Measurements from ENCODE around the gene TRNP1.

TRNP1 gene

DNA sequence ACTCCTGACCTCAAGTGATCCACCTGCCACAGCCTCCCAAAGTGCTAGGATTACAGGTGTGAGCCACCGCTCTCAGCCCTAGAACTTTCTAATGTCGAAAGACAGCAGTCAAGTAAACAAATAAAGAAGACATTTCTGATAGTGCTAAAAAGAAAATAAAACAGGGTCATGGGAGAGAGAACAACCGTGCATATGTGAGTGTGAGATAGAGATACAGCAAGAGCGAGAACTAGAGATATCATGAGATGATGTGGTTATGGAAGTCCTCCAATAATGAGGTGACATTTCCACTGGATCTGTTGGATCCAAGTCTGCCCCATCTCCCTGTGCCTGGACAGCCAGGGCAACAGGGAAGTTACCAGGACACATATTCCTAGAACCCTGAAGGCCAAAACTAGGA, 23.7 kb downstream of the TRNP1 start:
- TF ChIP-seq GATA2 (IDR thresholded peaks at IDR 0.05; ENCODE audit: low read depth, low read length): no peak
- no peak for TF ChIP-seq GATA3 (IDR thresholded peaks at IDR 0.05; ENCODE audit: low read depth, low read length)

DNA sequence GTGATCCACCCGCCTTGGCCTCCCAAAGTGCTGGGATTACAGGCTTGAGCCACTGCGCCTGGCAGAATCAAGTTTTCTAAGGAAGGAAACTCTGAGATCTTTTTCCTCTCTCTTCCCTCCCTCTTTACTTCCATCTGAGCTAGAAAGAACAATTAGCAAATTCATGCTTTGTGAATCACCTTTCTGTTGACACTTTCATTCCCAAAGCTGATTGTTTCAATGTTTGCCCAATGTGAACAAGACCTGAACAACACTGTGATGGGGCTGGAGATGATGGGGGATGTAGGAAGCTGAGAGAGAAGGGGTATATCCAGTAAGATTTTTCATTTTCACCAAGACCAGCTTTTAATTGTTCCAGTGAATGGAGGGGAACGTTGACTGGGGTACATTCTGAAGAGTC, 24.8 kb downstream of the TRNP1 start:
- TF ChIP-seq GATA3 (IDR thresholded peaks at IDR 0.05; ENCODE audit: low read depth, low read length) (no peak), GATA2 (IDR thresholded peaks at IDR 0.05; ENCODE audit: low read depth, low read length) (no peak)

DNA sequence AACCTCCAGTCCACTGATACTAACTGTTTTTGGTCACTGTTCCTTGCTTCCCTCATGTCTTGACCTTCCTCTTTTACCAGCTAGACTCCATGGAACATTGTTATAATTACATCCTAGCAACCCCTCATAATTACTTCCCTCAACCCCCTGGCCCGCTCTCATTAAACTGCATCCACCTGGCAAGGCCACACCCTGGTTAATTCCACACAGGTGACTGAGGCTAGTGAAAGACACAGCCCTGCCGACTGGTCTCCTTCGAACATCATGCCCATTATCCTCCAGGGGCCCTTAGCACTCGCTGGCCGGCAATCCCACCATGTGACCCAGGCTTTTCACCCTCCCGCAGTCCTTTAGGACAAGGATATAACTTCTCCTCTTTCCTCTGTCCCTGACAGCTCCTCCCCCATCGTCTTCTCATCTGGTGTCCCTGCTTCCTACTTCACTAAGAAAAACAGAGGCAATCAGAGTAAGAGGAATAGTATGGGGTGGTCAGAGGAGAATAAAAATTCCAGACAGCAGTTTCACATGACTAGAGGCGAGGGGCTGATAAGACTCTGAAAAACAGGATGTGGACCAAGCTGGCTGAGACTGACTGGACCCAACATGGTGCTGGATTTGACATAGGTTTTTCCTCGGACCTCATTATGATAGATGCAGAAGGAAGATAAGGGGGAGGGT, 28.0 kb downstream of the TRNP1 start:
- TF ChIP-seq GATA2 (IDR thresholded peaks at IDR 0.05; ENCODE audit: low read depth, low read length) (no peak), GATA3 (IDR thresholded peaks at IDR 0.05; ENCODE audit: low read depth, low read length) (no peak)

DNA sequence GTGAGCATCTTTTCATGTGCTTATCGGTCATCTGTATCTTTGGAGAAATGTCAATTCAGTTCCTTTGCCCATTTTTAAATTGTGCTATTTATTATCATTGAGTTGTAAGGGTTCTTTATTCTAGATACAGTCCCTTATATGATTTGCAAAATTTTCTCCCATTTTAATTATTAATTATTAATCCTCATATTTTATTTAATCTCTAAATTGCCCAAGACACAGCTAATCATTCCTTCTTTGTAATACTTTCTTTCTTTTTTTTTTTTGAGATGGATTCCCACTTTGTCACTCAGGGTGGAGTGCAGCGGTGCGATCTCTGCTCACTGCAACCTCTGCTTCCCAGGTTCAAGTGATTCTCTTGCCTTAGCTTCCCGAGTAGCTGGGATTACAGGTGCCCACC, 32.2 kb downstream of the TRNP1 start:
- TF ChIP-seq GATA2 (IDR thresholded peaks at IDR 0.05; ENCODE audit: low read depth, low read length) (no peak), GATA3 (IDR thresholded peaks at IDR 0.05; ENCODE audit: low read depth, low read length) (no peak)

DNA sequence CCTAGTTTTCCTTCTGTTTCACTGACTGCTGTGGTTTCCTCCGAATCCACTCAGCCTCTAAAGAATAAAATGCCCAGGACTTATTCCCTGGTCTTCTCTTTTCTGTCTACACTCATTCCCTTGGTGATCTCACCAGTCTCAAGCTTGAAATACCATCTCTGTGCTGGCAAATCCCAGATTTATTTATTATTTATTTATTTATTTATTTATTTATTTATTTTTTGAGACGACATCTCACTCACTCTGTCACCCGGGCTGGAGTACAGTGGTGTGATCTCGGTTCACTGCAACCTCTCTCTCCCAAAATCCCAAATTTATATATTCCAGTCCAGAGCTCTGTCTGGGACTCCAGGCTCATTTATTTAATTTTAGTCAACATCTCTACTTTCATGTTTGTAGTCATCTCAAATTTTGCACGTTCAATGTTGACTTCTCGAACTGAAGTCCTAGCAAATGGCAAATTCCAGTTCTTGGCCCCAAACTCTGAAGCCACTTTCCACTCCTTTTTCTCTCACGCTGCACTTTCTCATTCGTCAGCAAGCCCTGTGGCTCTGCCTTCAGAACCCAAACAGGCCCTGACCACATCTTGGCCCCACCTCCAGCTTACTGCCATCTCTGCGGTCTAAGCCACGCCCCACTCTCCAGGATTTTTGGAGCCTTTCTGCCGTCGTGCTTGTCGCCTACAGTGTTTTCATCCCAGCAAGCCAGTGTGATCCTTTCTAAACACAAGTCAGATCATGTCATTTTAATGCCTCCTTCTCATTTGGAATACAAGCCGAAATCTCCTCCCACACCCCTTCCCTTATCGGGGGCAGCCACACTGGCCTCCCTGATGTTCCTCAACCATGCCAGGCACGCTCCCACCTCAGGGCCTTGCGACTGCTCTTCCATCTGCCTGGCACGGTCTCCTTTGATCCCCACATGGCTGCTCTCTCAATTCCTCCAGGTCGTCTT, 33.4 kb downstream of the TRNP1 start:
- TF ChIP-seq GATA2 (IDR thresholded peaks at IDR 0.05; ENCODE audit: low read depth, low read length) (no peak), GATA3 (IDR thresholded peaks at IDR 0.05; ENCODE audit: low read depth, low read length) (no peak)

DNA sequence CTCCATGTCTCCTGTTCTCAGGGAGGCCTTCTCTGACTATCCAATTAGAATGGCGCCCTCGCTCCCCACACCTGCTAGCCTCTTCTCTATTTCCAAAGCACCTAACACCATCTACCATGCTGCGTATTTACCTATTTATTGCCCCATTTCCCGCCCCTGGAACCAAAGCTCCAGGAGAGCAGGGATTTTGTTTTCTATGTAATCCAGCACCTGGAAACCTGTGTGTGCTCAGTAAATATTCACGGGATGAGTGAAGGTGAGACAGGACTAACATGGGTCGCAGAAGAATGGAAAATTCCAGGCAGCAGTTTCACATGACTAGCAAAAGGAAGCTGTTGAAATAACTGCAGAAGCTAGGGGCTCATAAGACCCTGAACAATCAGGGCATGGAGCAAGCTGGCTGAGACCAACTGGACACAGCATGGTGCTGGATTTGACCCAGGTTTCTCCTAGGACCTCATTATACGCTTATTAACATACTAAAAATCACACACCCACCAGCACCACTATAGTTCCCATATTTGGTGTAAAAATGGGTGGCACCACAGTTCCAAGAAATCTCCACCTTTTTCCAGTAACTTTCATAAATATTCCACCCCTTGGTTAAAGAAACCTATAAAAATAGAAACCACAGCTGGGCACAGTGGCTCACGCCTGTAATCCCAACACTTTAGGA, 34.2 kb downstream of the TRNP1 start:
- no peak for TF ChIP-seq GATA3 (IDR thresholded peaks at IDR 0.05; ENCODE audit: low read depth, low read length)

DNA sequence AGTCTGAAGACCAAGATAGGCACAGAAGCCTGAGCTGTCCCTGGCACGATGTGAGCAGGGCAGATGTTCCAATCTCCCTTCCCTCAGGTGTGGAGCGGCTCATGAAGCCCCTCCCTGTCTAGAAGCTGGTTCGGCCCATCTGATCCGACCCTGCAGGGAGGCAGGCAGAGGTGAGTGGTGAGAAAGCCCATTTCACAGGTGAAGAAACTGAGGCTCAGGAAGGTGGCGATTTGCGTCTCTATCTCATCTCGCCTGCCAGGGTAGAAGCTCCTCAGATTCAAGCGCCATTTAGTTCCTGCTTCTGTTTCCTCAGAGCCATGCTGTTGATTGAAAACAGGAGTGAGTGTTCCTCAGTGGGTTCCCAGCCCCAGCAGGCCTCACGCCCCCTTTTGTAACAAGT, 36.0 kb downstream of the TRNP1 start:
- TF ChIP-seq GATA3 (IDR thresholded peaks at IDR 0.05; ENCODE audit: low read depth, low read length) (no peak), GATA2 (IDR thresholded peaks at IDR 0.05; ENCODE audit: low read depth, low read length) (no peak)

DNA sequence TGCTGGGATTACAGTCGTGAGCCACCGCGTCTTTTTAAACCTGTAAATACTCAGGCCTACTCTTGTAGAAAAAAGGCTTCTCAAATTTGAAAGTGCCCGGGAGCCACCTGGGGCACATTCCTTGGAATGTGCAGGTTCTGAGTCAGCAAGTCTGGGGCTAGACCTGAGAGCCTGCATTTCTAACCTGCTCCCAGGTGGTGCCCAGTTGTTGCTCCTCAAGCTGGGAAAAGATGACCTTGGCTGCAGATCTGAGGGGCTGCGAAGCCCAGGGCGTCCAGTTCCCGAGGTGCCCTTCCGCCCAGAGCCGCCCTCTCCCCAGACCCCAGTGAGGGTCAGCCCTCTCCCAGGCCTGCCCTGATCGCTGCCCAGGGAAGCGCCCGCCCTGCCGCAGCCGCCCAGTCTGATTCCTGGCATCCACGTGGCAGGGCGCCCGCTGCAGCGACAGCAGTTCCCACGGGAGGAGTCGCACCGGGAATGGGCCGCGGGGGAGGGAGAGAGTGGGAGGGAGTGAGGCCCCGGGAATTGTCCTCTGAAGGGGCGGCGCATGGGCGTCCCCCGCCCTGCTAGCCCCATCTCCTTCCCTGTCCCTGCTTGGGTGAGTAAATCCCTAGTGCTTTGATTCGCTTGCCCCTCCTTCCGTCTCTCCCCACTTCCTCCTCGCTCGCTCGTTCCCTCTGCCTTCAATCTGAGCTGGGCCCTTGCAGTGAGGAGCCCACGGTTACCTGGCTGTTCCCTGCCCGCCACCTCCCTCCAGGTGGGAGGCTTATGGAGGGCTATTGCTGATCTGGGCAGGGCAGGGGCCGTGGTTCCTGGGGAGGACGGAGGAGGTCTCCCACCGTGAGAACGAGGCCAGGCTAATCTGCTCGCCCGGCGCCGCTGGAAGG, 38.0 kb downstream of the TRNP1 start:
- TF ChIP-seq GATA2 (IDR thresholded peaks at IDR 0.05; ENCODE audit: low read depth, low read length): no peak
- no peak for TF ChIP-seq GATA3 (IDR thresholded peaks at IDR 0.05; ENCODE audit: low read depth, low read length)

DNA sequence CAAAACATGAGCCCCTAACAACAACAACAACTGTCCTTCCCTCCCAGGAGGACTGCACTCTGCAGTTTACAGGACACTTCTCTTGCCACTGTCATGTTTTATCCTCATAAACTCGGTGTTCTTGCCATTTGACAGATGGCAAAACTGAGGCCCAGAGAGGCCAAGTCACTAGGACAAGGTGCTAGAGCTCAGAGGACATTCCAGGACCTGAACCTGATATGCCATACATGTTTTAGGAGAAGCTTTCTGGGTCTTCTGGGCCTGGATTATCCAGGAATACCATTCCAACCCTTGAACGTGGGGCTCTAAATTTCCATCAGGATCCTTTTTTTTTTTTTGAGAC, 38.6 kb downstream of the TRNP1 start:
- TF ChIP-seq GATA3 (IDR thresholded peaks at IDR 0.05; ENCODE audit: low read depth, low read length) (no peak), GATA2 (IDR thresholded peaks at IDR 0.05; ENCODE audit: low read depth, low read length) (no peak)

DNA sequence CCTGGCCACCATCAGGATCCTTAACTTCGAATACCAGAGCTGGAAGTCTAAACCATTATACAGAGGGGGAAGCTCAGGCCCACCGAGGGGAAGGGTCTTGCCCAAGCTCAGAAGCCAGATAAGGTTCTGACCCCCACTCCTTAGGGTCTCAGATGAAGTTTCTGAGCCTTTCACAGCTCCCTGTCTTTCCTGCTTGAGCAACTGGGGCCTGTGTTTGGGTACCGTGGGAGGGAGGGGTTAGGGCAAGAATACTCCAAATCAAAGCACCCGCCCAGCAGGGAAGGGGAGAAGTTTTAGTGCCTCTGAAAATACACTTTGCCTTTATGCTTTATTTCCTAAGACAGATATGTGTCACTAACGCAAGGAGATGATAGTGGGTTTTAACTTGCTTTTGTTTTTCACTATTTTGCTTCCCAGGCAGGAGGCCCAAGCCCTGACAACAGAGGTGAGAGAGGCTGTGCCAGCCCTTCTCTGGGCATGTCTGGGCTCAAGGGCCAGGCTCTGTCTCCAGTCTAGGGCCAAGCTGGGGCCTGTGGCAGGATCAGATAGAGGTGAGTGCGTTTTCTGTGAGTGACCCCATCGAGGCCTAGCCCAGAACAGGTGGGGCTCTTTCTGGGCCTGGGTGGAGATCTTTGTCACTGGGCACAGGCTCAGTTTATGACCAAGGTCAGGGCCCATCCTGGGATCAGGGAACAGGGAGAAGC, 39.7 kb downstream of the TRNP1 start:
- TF ChIP-seq GATA2 (IDR thresholded peaks at IDR 0.05; ENCODE audit: low read depth, low read length): no peak
- TF ChIP-seq GATA3 (IDR thresholded peaks at IDR 0.05; ENCODE audit: low read depth, low read length): no peak

DNA sequence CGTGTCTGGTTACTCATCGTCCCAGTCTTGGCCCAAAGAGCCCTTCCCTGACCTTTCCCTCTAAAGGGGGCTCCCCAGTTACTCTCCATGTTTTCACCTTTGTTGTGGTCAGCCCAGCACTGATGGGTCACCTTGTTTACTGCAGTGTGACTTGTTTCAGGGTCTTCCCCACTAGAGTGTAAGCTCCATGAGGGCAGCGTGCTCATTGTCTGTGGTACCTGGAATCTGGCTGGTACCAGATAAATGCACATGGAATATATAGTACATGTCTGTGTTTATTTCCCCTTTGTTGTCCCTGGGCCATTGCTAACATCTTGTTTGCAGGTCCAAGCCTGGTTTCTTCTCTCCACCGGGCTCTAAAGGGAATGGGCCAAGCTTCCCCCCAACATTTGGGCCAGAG, 41.9 kb downstream of the TRNP1 start:
- TF ChIP-seq GATA3 (IDR thresholded peaks at IDR 0.05; ENCODE audit: low read depth, low read length) (no peak), GATA2 (IDR thresholded peaks at IDR 0.05; ENCODE audit: low read depth, low read length) (no peak)

DNA sequence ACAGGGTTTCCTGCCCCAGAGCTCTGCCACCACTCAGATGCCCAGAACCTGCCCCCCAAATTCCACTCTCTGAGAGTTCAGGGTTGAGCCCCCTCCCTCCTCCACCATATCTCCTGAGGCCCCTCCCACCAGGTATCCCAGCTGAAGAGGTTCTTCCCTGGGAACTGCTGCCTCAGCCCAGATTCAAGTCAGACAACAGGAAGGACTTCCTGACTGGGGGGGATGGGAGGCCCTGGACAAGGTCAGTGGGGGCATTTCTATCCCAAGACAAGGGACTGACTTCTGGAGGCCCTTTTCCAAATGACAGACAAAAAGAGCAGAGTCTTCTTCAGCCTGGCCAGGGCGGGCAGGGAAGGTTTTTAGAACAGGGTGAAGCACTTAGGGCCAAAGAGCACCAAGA, 43.2 kb downstream of the TRNP1 start:
- TF ChIP-seq GATA3 (IDR thresholded peaks at IDR 0.05; ENCODE audit: low read depth, low read length) (no peak), GATA2 (IDR thresholded peaks at IDR 0.05; ENCODE audit: low read depth, low read length) (no peak)

DNA sequence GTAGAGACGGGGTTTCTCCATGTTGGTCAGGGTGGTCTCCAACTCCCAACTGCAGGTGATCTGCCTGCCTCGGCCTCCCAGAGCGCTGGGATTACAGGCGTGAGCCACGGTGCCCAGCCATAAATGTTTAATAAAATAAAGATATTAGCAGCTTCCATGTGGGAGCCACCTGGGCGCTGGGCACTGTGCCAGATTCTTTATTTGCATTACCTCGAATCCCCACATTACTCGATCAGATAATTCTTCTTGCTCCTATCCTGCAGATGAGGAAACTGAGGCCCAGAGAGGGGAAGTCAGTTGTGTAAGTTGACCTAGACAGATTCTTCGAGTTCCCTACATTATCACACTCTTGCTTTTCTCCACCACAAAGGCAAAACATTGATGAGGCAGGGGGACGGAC, 44.0 kb downstream of the TRNP1 start:
- TF ChIP-seq GATA2 (IDR thresholded peaks at IDR 0.05; ENCODE audit: low read depth, low read length) (no peak), GATA3 (IDR thresholded peaks at IDR 0.05; ENCODE audit: low read depth, low read length) (no peak)

Measured in SH-SY5Y (cell line).